ENCODE measurements around the gene DBNL. TPM values are rescaled to one million over a fixed set of nuclear protein-coding genes. Genes with fewer than 3 reads are reported as not detected.

Gene DBNL
- polyA plus RNA-seq, 2 of the 4 experiments (the other 2 are of a cell fraction), result 41.8 to 95.0 TPM

DNA sequence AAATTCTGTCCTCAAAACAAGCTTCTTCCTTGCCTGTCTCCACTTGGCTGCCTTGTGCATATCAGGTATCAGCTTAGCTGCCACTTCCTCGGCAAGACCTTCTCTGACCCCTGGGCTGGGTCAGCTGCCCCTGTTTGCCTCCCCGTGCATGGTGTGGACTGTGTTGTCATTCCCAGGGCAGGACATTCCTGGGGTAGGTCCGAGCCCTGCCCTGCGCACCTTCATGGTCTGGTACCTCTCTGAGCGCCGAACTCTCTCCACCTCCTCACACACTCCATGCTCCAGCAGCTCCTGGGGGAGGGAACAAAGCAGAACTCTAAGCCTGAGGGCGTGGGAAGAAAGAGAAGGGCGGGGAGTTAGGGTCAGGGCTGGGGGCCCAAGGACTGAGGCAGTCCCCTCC, 34.0 kb downstream of the DBNL start:
- no peak for ATAC-seq
- DNase-seq (ENCODE audit: low read depth in 1 of 2, low spot score in 1 of 2), result no peak
- CTCF ChIA-PET, result interaction anchor here (0.7 to 1.4 kb wide), 2 partner anchors 10 to 118 kb away, joined by 3 to 5 read pairs; no protein-coding TSS in a partner anchor
- FAIRE-seq, result no peak
- Histone ChIP-seq H3K27ac (no peak overlapping the region), H3K4me2 (no peak overlapping the region), H3K4me3 (no peak overlapping the region), H3K9me3 (no peaks in the 10 kb centered on the region), H3K4me1 (peaks cover 5% of the 10 kb centered on the region; the same call in 2 of the 3 replicates)
- TF ChIP-seq POLR2A (IDR thresholded peaks at IDR 0.05; ENCODE audit: low read length), result no peak
- no peak for TF ChIP-seq MYC (IDR thresholded peaks at IDR 0.05; ENCODE audit: borderline replicate concordance, low read length)
- no peak for TF ChIP-seq REST (IDR thresholded peaks at IDR 0.05)
- no peak for TF ChIP-seq FOSL2 (IDR thresholded peaks at IDR 0.05)
- no peak for TF ChIP-seq FOSL2 (CRISPR knock-in tag; IDR thresholded peaks at IDR 0.05)
- TF ChIP-seq, protein P1, sequence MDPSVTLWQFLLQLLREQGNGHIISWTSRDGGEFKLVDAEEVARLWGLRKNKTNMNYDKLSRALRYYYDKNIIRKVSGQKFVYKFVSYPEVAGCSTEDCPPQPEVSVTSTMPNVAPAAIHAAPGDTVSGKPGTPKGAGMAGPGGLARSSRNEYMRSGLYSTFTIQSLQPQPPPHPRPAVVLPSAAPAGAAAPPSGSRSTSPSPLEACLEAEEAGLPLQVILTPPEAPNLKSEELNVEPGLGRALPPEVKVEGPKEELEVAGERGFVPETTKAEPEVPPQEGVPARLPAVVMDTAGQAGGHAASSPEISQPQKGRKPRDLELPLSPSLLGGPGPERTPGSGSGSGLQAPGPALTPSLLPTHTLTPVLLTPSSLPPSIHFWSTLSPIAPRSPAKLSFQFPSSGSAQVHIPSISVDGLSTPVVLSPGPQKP (IDR thresholded peaks at IDR 0.05; ENCODE audit: low read depth, low read length), result no peak
- TF ChIP-seq RARB (CRISPR knock-in tag; IDR thresholded peaks at IDR 0.05), result no peak
- no peak for TF ChIP-seq ZNF302 (CRISPR knock-in tag; IDR thresholded peaks at IDR 0.05)
- TF ChIP-seq SREBF2 (IDR thresholded peaks at IDR 0.05), result no peak
- TF ChIP-seq BCL3 (IDR thresholded peaks at IDR 0.05), result no peak
- no peak for TF ChIP-seq KDM5A (IDR thresholded peaks at IDR 0.05)
- TF ChIP-seq SMC3 (IDR thresholded peaks at IDR 0.05), result no peak
- no peak for TF ChIP-seq RNF2 (IDR thresholded peaks at IDR 0.05; ENCODE audit: borderline replicate concordance, low read depth)
- TF ChIP-seq CEBPB (IDR thresholded peaks at IDR 0.05), result no peak
- TF ChIP-seq RCOR1 (IDR thresholded peaks at IDR 0.05; ENCODE audit: low read depth, low read length), result no peak
- TF ChIP-seq FOSB (CRISPR knock-in tag; IDR thresholded peaks at IDR 0.05), result no peak
- TF ChIP-seq RAD21 (conservative IDR thresholded peaks at IDR 0.05 in 1 of 2, IDR thresholded peaks at IDR 0.05 in 1 of 2), result no peak
- TF ChIP-seq CHD2 (IDR thresholded peaks at IDR 0.05; ENCODE audit: low read length, partially characterized antibody), result no peak
- POLR2A ChIA-PET, result interaction anchor here (0.9 kb wide), 1 partner anchor 45 kb away, joined by 3 read pairs; the partner anchor contains the start of gene POLD2
- WGBS (ENCODE audit: missing lambda C conversion rate), result 96% methylated on average over 5 of the region's 8 CpGs

DNA sequence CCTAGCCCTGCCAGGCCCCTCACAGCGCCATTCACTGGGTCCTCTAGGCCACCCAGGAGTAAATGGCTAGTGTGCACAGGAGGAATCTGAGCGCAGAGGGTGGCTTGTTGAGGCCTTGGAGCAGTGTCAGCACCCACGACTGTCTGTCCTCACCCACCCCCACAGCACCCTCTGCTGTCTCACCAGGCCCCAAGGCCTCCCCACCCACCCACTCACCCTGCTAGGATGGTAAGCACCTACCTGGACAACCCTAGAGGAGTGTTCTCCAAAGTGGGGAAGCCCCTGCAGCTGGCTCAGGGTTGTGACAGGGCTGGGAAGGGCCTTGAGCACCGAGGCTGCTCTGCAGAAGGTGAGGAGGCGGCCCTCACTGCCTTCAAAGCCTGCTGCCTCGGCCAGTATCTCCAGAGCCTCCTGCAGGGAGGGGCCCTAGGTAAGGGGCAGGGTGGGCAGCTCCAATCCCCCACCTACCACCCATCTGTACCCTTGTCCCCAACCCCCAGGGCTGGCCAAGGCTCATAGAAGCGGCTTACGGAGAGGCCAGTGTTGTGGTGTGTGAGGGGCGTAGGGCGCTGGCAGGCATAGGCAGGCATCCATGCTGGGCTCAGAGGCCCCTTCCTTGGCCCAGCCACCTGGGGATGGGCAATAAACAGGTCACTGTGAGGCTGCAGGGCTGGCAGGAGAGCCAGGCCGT, 35.0 kb downstream of the DBNL start:
- FAIRE-seq (no peak), ATAC-seq (no peak), DNase-seq (ENCODE audit: low read depth in 1 of 2, low spot score in 1 of 2) (no peak)
- CTCF ChIA-PET, result interaction anchor here (1.4 to 2.3 kb wide), 2 partner anchors 20 to 117 kb away, joined by 5 read pairs; no protein-coding TSS in a partner anchor
- H3K4me3 ChIP-seq, result no peak overlapping the region
- H3K27ac ChIP-seq, result no peak overlapping the region
- TF ChIP-seq MYC (IDR thresholded peaks at IDR 0.05; ENCODE audit: borderline replicate concordance, low read length), result no peak
- no peak for TF ChIP-seq ATOH8 (CRISPR knock-in tag; IDR thresholded peaks at IDR 0.05; ENCODE audit: low read depth)
- no peak for TF ChIP-seq EP300 (IDR thresholded peaks at IDR 0.05)
- TF ChIP-seq POLR2AphosphoS2 (conservative IDR thresholded peaks at IDR 0.05; ENCODE audit: low read length), result no peak
- no peak for TF ChIP-seq MAZ (IDR thresholded peaks at IDR 0.05; ENCODE audit: borderline replicate concordance, low read depth, low read length)
- TF ChIP-seq SMC3 (IDR thresholded peaks at IDR 0.05), result no peak
- no peak for TF ChIP-seq CTCF (IDR thresholded peaks at IDR 0.05)
- no peak for TF ChIP-seq GATA3 (IDR thresholded peaks at IDR 0.05; ENCODE audit: borderline replicate concordance)
- no peak for TF ChIP-seq BCL3 (IDR thresholded peaks at IDR 0.05)
- no peak for TF ChIP-seq JUN (IDR thresholded peaks at IDR 0.05)
- no peak for TF ChIP-seq USF2 (IDR thresholded peaks at IDR 0.05)
- WGBS (ENCODE audit: missing lambda C conversion rate), result 95% methylated on average over 9 of the region's 11 CpGs
- peaks cover 5% of the 10 kb centered on the region; the same call in 2 of the 3 replicates for H3K4me1 ChIP-seq
- POLR2A ChIA-PET, result no interaction called here
- no peaks in the 10 kb centered on the region for H3K9me3 ChIP-seq
- no peak overlapping the region for H3K4me2 ChIP-seq

All from A549 (cell line).